ENCODE measurements around the gene UBA7. TPM values are rescaled to one million over a fixed set of nuclear protein-coding genes. Genes with fewer than 3 reads are reported as not detected.
"Not testable (repeated sequence)": the region's sequence is repeated elsewhere in the genome, so short reads cannot be mapped to it uniquely, and the experiment has no call there.

UBA7 gene
- total RNA-seq, 1 experiment from 2014 or later: 26.3 TPM

- peak overlapping the region; percentile 88 for H3K27ac Mint-ChIP-seq (ENCODE audit: unreplicated experiment)
- H3K4me1 Mint-ChIP-seq (ENCODE audit: low read depth, unreplicated experiment): no peaks in the 10 kb centered on the region
- peaks cover 2% of the 10 kb centered on the region for H3K9me3 Mint-ChIP-seq (ENCODE audit: low read depth, unreplicated experiment)
- DNase-seq: no peak
- peaks cover 39% of the 10 kb centered on the region for H3K36me3 Mint-ChIP-seq (ENCODE audit: insufficient read depth, unreplicated experiment)
- peak overlapping the region; percentile 79 for H3K4me3 Mint-ChIP-seq (ENCODE audit: low read depth, unreplicated experiment)
- peaks cover 23% of the 10 kb centered on the region for H3K27me3 Mint-ChIP-seq (ENCODE audit: unreplicated experiment)
- CTCF ChIA-PET: no interaction called here
- BruUV-seq (replicated peaks): no TSS peak
- no peak for TF ChIP-seq CTCF (IDR thresholded peaks at IDR 0.05; ENCODE audit: unreplicated experiment)
- intact Hi-C loops (cut with micrococcal nuclease; ENCODE audit: unreplicated experiment): no loop called here
Observed at GRCh38 chr3:49787536-49787935, 26.2 kb downstream of the UBA7 start.

- no peak for TF ChIP-seq CTCF (IDR thresholded peaks at IDR 0.05; ENCODE audit: unreplicated experiment)
- intact Hi-C loops (cut with micrococcal nuclease; ENCODE audit: unreplicated experiment): no loop called here
- CTCF ChIA-PET: no interaction called here
- no peak for DNase-seq
- BruUV-seq (replicated peaks): no TSS peak
- peak overlapping the region; percentile 88 for H3K27ac Mint-ChIP-seq (ENCODE audit: unreplicated experiment)
- H3K36me3 Mint-ChIP-seq (ENCODE audit: insufficient read depth, unreplicated experiment): peaks cover 39% of the 10 kb centered on the region
- peaks cover 2% of the 10 kb centered on the region for H3K9me3 Mint-ChIP-seq (ENCODE audit: low read depth, unreplicated experiment)
- H3K4me1 Mint-ChIP-seq (ENCODE audit: low read depth, unreplicated experiment): no peaks in the 10 kb centered on the region
- peaks cover 19% of the 10 kb centered on the region for H3K27me3 Mint-ChIP-seq (ENCODE audit: unreplicated experiment)
- peak overlapping the region; percentile 79 for H3K4me3 Mint-ChIP-seq (ENCODE audit: low read depth, unreplicated experiment)
Observed at GRCh38 chr3:49787182-49787464, 26.6 kb downstream of the UBA7 start.

- peaks cover 13% of the 10 kb centered on the region for H3K27me3 Mint-ChIP-seq (ENCODE audit: unreplicated experiment)
- CTCF ChIA-PET: interaction anchor here (0.5 to 1.0 kb wide), 8 partner anchors 12 to 454 kb away, joined by 3 to 5 read pairs (median 3); partner anchors contain the start of gene MON1A
- TF ChIP-seq CTCF (IDR thresholded peaks at IDR 0.05; ENCODE audit: unreplicated experiment): no peak
- peak within 1 kb of the TSS; percentile 79 for H3K4me3 Mint-ChIP-seq (ENCODE audit: low read depth, unreplicated experiment)
- H3K27ac Mint-ChIP-seq (ENCODE audit: unreplicated experiment): peak within 1 kb of the TSS; percentile 88
- BruUV-seq (replicated peaks): TSS peak; percentile 98
- peak; percentile 99 for DNase-seq
- H3K36me3 Mint-ChIP-seq (ENCODE audit: insufficient read depth, unreplicated experiment): peaks cover 39% of the 10 kb centered on the region
- H3K4me1 Mint-ChIP-seq (ENCODE audit: low read depth, unreplicated experiment): no peaks in the 10 kb centered on the region
- peaks cover 2% of the 10 kb centered on the region for H3K9me3 Mint-ChIP-seq (ENCODE audit: low read depth, unreplicated experiment)
- intact Hi-C loops (cut with micrococcal nuclease; ENCODE audit: unreplicated experiment): no loop called here
Observed at GRCh38 chr3:49786357-49787181, 27.2 kb downstream of the UBA7 start, which contains the start of gene IP6K1. Gene IP6K1, minus strand, starts transcription at chr3:49786542. Its CDS starts 38,502 bp downstream, at chr3:49748040.

- CTCF ChIA-PET: interaction anchor here (0.5 to 1.0 kb wide), 8 partner anchors 12 to 453 kb away, joined by 3 to 5 read pairs (median 3); partner anchors contain the start of gene MON1A
- Mint-ChIP-seq H3K36me3 (ENCODE audit: insufficient read depth, unreplicated experiment) (peaks cover 39% of the 10 kb centered on the region), H3K4me1 (ENCODE audit: low read depth, unreplicated experiment) (no peaks in the 10 kb centered on the region), H3K27me3 (ENCODE audit: unreplicated experiment) (peaks cover 5% of the 10 kb centered on the region), H3K4me3 (ENCODE audit: low read depth, unreplicated experiment) (peak overlapping the region; percentile 79), H3K9me3 (ENCODE audit: low read depth, unreplicated experiment) (peaks cover 2% of the 10 kb centered on the region), H3K27ac (ENCODE audit: unreplicated experiment) (no peak overlapping the region)
- intact Hi-C loops (cut with micrococcal nuclease; ENCODE audit: unreplicated experiment): no loop called here
- peak; percentile 29 for DNase-seq
- TF ChIP-seq CTCF (IDR thresholded peaks at IDR 0.05; ENCODE audit: unreplicated experiment): no peak
- BruUV-seq (replicated peaks): no TSS peak
Observed at GRCh38 chr3:49785565-49786356, 28.0 kb downstream of the UBA7 start.

- H3K4me1 Mint-ChIP-seq (ENCODE audit: low read depth, unreplicated experiment); H3K27me3 Mint-ChIP-seq (ENCODE audit: unreplicated experiment); H3K27ac Mint-ChIP-seq (ENCODE audit: unreplicated experiment); intact Hi-C loops (cut with micrococcal nuclease; ENCODE audit: unreplicated experiment); BruUV-seq (replicated peaks); H3K9me3 Mint-ChIP-seq (ENCODE audit: low read depth, unreplicated experiment); H3K4me3 Mint-ChIP-seq (ENCODE audit: low read depth, unreplicated experiment); DNase-seq: not testable (repeated sequence)
- CTCF ChIA-PET: interaction anchor here (0.7 kb wide), 2 partner anchors 57 to 1523 kb away, joined by 3 to 4 read pairs; no protein-coding TSS in a partner anchor
- H3K36me3 Mint-ChIP-seq (ENCODE audit: insufficient read depth, unreplicated experiment): peaks cover 36% of the 10 kb centered on the region
Observed at GRCh38 chr3:49782277-49782676, 31.5 kb downstream of the UBA7 start.
